AG09309 (cell line): ENCODE results near the gene ZDHHC3.
A peak's percentile ranks its signal among the peaks of the same experiment; 100 is the strongest.

Experiments used
- DNase-seq: peaks from one replicate; pipeline ENCODE4 v3.0.0-alpha.2; 2010; ENCODE audit warnings: low read depth
- H3K4me3 ChIP-seq: 2 replicates; pipeline ENCODE4 v1.5.1; 2011; ENCODE audit warnings: mild to moderate bottlenecking, low read depth, low read length, moderate library complexity; ENCODE audit not compliant: control insufficient read depth
- CTCF ChIP-seq: IDR thresholded peaks from 2 replicates; pipeline ENCODE4 v1.5.1; 2011; ENCODE audit warnings: mild to moderate bottlenecking, low read depth, low read length, inconsistent platforms; ENCODE audit not compliant: insufficient read depth, control insufficient read depth; ENCODE audit errors: missing control alignments

ZDHHC3 gene

GRCh38 chr3:44914936-44915335 lies 61.0 kb downstream of the ZDHHC3 start:
- no peak for DNase-seq
- peak; percentile 32 for TF ChIP-seq CTCF
- no peak overlapping the region for H3K4me3 ChIP-seq

- no peak overlapping the region for H3K4me3 ChIP-seq
- DNase-seq, result no peak
- peak; percentile 95 for TF ChIP-seq CTCF
Observed at GRCh38 chr3:44913868-44914468, 62.0 kb downstream of the ZDHHC3 start.

GRCh38 chr3:44910693-44911092 lies 65.3 kb downstream of the ZDHHC3 start:
- TF ChIP-seq CTCF, result no peak
- DNase-seq, result no peak
- H3K4me3 ChIP-seq, result no peak overlapping the region

- no peak overlapping the region for H3K4me3 ChIP-seq
- DNase-seq, result no peak
- TF ChIP-seq CTCF, result no peak
Observed at GRCh38 chr3:44909063-44909462, 66.9 kb downstream of the ZDHHC3 start.

- H3K4me3 ChIP-seq, result no peak overlapping the region
- no peak for TF ChIP-seq CTCF
- no peak for DNase-seq
Observed at GRCh38 chr3:44907612-44908011, 68.4 kb downstream of the ZDHHC3 start.

GRCh38 chr3:44906997-44907396 lies 69.0 kb downstream of the ZDHHC3 start:
- H3K4me3 ChIP-seq, result no peak overlapping the region
- no peak for TF ChIP-seq CTCF
- no peak for DNase-seq
